Brain microvascular endothelial cell (primary cell): ENCODE results near the gene PRR30.

ENCODE experiments used
- DNase-seq: peaks from one replicate; pipeline ENCODE4 v3.0.0-alpha.2; 2020
- H3K27ac ChIP-seq: fragments of 250-450 bp; sonication (Bioruptor Pico); 2 replicates; pipeline ENCODE4 v1.5.1; 2020; ENCODE audit warnings: mild to moderate bottlenecking, moderate library complexity
- H3K27me3 ChIP-seq: fragments of 250-450 bp; sonication (Bioruptor Pico); replicated peaks from 2 replicates; pipeline ENCODE4 v1.5.1; 2020; ENCODE audit warnings: mild to moderate bottlenecking
- H3K36me3 ChIP-seq: fragments of 250-450 bp; sonication (Bioruptor Pico); replicated peaks from 2 replicates; pipeline ENCODE4 v1.5.1; 2020; ENCODE audit warnings: mild to moderate bottlenecking
- H3K4me3 ChIP-seq: 2 replicates; pipeline ENCODE4 v1.5.1; 2011; ENCODE audit warnings: low read depth, mild to moderate bottlenecking, control low read depth, low read length, moderate library complexity
- in situ Hi-C: cut with HindIII; loops from 2 replicates; pipeline ENCODE4 v1.10.0; 2017; ENCODE audit warnings: low sequenced_read_pairs, low pct_ligation_motif_present
- TF ChIP-seq, protein P1 (sequence below): IDR thresholded peaks from 2 replicates; pipeline ENCODE4 v1.5.1; 2011; ENCODE audit warnings: low read depth, mild to moderate bottlenecking, moderate library complexity, low read length, control low read depth, inconsistent platforms; ENCODE audit errors: missing control alignments

Gene PRR30

DNA sequence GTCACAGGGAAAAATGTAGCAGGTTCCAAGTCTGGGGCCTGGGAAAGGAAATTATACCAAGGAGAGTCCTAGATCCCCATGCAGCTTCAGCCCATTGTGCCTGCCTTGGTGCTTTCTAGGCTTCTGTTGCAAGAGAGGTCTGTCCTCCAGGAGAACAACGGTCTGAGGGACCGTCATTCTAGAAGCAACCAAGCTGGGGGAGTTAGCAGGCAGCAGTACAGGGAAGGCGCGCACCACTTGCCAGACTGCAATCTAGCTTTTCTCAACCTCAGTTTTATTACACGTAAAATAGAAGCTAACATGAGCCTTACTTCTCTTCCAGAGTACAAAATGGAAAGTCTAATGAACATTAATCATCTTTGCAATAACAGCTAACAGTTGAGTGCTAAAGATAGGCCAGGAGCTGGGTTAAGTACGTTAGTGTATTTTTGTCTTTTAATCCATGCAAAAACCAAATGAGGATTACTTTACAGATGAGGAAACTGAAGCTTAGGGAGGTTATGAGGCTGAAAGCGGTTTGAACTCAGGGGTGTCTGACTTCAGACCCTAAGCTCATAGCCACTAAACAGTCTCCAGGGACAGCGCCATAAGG is 11.5 kb upstream of the PRR30 start:
- H3K36me3 ChIP-seq: no peaks in the 10 kb centered on the region
- no peak for DNase-seq
- H3K27me3 ChIP-seq: peaks cover 5% of the 10 kb centered on the region
- no peak overlapping the region for H3K4me3 ChIP-seq
- no peak overlapping the region for H3K27ac ChIP-seq
- TF ChIP-seq, protein P1, sequence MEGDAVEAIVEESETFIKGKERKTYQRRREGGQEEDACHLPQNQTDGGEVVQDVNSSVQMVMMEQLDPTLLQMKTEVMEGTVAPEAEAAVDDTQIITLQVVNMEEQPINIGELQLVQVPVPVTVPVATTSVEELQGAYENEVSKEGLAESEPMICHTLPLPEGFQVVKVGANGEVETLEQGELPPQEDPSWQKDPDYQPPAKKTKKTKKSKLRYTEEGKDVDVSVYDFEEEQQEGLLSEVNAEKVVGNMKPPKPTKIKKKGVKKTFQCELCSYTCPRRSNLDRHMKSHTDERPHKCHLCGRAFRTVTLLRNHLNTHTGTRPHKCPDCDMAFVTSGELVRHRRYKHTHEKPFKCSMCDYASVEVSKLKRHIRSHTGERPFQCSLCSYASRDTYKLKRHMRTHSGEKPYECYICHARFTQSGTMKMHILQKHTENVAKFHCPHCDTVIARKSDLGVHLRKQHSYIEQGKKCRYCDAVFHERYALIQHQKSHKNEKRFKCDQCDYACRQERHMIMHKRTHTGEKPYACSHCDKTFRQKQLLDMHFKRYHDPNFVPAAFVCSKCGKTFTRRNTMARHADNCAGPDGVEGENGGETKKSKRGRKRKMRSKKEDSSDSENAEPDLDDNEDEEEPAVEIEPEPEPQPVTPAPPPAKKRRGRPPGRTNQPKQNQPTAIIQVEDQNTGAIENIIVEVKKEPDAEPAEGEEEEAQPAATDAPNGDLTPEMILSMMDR: no peak
- in situ Hi-C loops: no loop called here

DNA sequence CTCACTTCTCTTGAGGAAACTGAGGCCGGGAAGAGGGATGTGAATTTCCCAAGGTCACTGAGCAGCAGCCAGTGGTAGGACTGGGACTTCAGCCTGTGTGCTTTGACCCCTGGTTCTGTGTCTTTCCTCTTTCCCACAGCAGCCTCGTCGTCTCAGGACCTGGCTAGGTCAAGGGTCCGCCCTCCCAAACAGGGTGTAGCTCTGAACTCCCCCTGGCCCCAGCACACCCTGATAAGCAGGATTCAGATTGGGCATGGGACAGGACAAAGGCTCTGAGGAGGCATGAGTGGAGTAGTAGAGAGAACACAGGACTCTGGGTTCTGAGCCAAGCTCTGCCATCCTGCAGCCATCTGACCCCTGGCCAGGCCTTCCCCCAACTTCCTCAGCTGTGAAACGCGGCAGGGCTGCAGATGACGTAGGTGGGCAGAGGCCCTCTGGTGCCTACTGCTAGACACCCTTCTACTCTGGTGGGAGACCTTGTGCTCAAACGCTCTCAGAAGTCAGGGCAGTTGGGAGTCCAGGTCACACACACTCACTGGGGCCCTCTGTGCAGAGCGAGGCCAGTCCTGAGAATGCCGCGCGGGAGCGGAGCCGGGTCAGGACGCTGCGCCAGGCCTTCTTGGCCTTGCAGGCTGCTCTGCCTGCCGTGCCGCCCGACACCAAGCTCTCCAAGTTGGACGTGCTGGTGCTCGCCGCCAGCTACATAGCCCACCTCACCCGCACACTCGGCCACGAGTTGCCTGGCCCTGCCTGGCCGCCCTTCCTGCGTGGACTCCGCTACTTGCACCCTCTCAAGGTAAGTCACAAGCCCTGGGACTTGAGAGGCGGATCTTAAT is 10.6 kb upstream of the PRR30 start:
- peaks cover 5% of the 10 kb centered on the region for H3K27me3 ChIP-seq
- TF ChIP-seq, protein P1: no peak
- H3K4me3 ChIP-seq: no peak overlapping the region
- H3K27ac ChIP-seq: no peak overlapping the region
- in situ Hi-C loops: no loop called here
- H3K36me3 ChIP-seq: no peaks in the 10 kb centered on the region
- no peak for DNase-seq

DNA sequence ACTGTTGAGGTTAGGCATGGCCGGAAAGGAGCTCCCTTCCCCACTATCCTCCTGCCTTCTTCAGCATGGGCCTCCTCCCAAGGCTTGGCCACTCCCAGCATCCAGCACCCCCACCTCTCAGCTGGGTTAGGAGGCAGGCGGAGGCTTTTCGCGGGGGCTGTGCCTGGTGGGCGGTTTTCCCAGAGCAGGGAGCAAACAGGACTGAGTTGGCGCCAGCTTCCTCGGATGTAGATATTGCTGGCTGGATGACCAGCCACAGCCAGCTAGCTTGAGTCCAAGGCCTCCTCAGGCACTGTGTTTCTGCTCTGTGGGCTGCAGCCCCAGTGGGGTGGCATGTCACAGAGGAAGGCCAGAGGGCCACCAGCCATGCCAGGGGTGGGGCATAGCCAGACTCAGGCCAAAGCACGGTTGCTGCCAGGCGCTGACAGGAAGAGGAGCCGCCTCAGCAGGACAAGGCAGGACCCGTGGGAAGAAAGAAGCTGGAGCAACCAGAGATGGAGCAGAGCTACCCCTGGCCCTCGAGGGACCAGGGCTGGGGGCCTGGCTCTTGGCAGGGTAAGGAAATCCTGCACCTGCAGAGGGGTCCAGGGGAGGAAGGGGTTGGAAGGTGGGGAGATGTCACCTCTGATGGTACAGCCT is 9.7 kb upstream of the PRR30 start, which contains the start of gene TCF23:
TCF23 (plus strand) TSS at position 204 of the 639 bp plus-strand sequence; CDS start at position 334, 130 bp downstream.
- no peak for DNase-seq
- H3K4me3 ChIP-seq: no peak within 1 kb of the TSS
- no peaks in the 10 kb centered on the region for H3K36me3 ChIP-seq
- no peak within 1 kb of the TSS for H3K27ac ChIP-seq
- in situ Hi-C loops: no loop called here
- H3K27me3 ChIP-seq: peaks cover 2% of the 10 kb centered on the region
- TF ChIP-seq, protein P1: no peak

DNA sequence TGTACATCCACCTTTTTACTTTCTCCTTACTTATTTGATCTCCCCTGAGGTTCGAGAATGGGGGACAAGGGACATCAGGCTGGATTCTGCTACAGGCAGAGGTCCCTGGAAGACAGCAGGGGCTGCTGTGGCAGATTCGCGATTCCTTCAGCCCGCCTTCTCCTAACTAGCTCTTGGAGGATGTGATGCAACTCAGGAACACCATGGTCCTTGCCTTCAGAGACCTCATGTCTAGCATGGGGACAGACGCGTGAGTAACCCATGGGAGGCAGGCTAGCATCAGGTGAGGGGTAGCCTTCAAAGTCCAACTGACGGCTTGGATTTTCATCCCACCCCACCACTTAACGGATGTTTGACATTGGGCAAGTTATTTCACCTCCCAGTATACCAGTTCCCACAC is 8.7 kb upstream of the PRR30 start:
- H3K36me3 ChIP-seq: no peaks in the 10 kb centered on the region
- in situ Hi-C loops: no loop called here
- TF ChIP-seq, protein P1: no peak
- no peak overlapping the region for H3K4me3 ChIP-seq
- peaks cover 2% of the 10 kb centered on the region for H3K27me3 ChIP-seq
- DNase-seq: no peak
- no peak overlapping the region for H3K27ac ChIP-seq

DNA sequence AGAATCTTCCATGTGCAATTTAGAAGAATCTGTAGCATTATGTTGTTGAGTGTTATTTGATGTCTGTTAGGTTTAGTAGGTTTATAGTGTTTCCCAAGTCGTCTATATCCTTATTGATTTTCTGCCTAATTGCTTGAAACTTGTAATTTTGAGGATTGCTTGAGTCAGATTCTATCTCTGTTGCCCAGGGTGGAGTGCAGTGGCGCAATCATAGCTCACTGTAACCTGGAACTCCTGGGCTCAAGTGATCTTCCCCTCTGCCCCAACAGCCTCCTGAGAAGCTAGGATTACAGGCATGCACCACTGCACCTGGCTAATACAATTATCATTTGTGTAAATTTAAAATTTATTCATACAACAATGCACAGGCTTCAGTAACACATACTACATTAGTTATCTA is 6.5 kb upstream of the PRR30 start:
- DNase-seq: no peak
- no peak overlapping the region for H3K27ac ChIP-seq
- no peak overlapping the region for H3K4me3 ChIP-seq
- TF ChIP-seq, protein P1: no peak
- H3K36me3 ChIP-seq: no peaks in the 10 kb centered on the region
- H3K27me3 ChIP-seq: peaks cover 2% of the 10 kb centered on the region
- in situ Hi-C loops: no loop called here
